Hepatocyte (in vitro differentiated cells): Measurements from ENCODE around the gene INF2. TPM values are rescaled to one million over a fixed set of nuclear protein-coding genes. Genes with fewer than 3 reads are reported as not detected.
"Not testable (repeated sequence)": the region's sequence is repeated elsewhere in the genome, so short reads cannot be mapped to it uniquely, and the experiment has no call there.

Source experiments
- DNase-seq: peaks from one replicate; pipeline ENCODE4 v3.0.0-alpha.2; 2016; ENCODE audit warnings: low spot score
- H2AFZ ChIP-seq: fragments of 200-600 bp; sonication (generic); 2 replicates; pipeline ENCODE4 v1.6.0; 2016; ENCODE audit warnings: antibody characterized with exemption, mild to moderate bottlenecking
- H3K27ac ChIP-seq: fragments of 200-600 bp; sonication (generic); 2 replicates; pipeline ENCODE4 v1.5.1; 2016; ENCODE audit warnings: mild to moderate bottlenecking
- H3K27me3 ChIP-seq: fragments of 200-600 bp; sonication (generic); 2 replicates; pipeline ENCODE4 v1.6.1; 2016
- H3K36me3 ChIP-seq: fragments of 200-600 bp; sonication (generic); replicated peaks from 2 replicates; pipeline ENCODE4 v1.5.1; 2016; ENCODE audit warnings: low read depth; ENCODE audit not compliant: insufficient read depth
- H3K4me1 ChIP-seq: fragments of 200-600 bp; sonication (generic); 2 replicates; pipeline ENCODE4 v1.5.1; 2016; ENCODE audit warnings: mild to moderate bottlenecking, moderate library complexity; ENCODE audit not compliant: insufficient read depth
- H3K4me2 ChIP-seq: fragments of 200-600 bp; sonication (generic); 2 replicates; pipeline ENCODE4 v1.6.0; 2016
- H3K4me3 ChIP-seq: fragments of 200-600 bp; sonication (generic); 2 replicates; pipeline ENCODE4 v1.5.1; 2016; ENCODE audit warnings: mild to moderate bottlenecking
- H3K79me2 ChIP-seq: fragments of 200-600 bp; sonication (generic); 2 replicates; pipeline ENCODE4 v1.6.0; 2017; ENCODE audit warnings: mild to moderate bottlenecking
- H3K9me2 ChIP-seq: fragments of 200-600 bp; sonication (generic); replicated peaks from 2 replicates; pipeline ENCODE4 v1.6.0; 2017; ENCODE audit warnings: mild to moderate bottlenecking; ENCODE audit not compliant: insufficient read depth
- H3K9me3 ChIP-seq: fragments of 200-600 bp; sonication (generic); 2 replicates; pipeline ENCODE4 v1.5.1; 2016; ENCODE audit warnings: low read depth, mild to moderate bottlenecking
- H4K20me1 ChIP-seq: fragments of 200-600 bp; sonication (generic); 2 replicates; pipeline ENCODE4 v1.6.0; 2016; ENCODE audit warnings: mild to moderate bottlenecking; ENCODE audit not compliant: insufficient read depth, poor library complexity, severe bottlenecking
- EZH2 ChIP-seq: fragments of 200-600 bp; sonication (generic); IDR thresholded peaks from 2 replicates; pipeline ENCODE4 v1.6.1; 2016; ENCODE audit warnings: antibody characterized with exemption, mild to moderate bottlenecking, borderline replicate concordance
- EZH2phosphoT487 ChIP-seq: fragments of 200-600 bp; sonication (generic); IDR thresholded peaks from one replicate; pipeline ENCODE4 v1.6.1; 2018; ENCODE audit warnings: antibody characterized with exemption, mild to moderate bottlenecking, low read depth, moderate library complexity; ENCODE audit not compliant: unreplicated experiment, severe bottlenecking
- WGBS: methylation state at CpG from one replicate; pipeline ENCODE4 v1.1.6; 2016; ENCODE audit warnings: low lambda C conversion rate; ENCODE audit errors: missing lambda C conversion rate; 5-methylcytosine and 5-hydroxymethylcytosine counted together
- polyA plus RNA-seq: library from polyadenylated mRNA; unstranded; fragments of >200 nt; fragmentation: Nextera tagmentation; extraction: Ambion mirVana; gene quantifications from 2 replicates; pipeline ENCODE4 v1.2.1, GENCODE V29; 2016
- total RNA-seq: library from RNA; depleted of rRNA; stranded (reverse); fragments of >200 nt; gene quantifications from 2 replicates; pipeline ENCODE4 v1.2.3, GENCODE V29; 2014
- TF ChIP-seq, protein P1 (sequence below): fragments of 200-600 bp; sonication (generic); IDR thresholded peaks from 2 replicates; pipeline ENCODE4 v1.5.1; 2016; ENCODE audit warnings: antibody characterized with exemption, mild to moderate bottlenecking; ENCODE audit not compliant: poor library complexity

The INF2 gene
- total and polyA plus RNA-seq, 2 experiments from 2014 or later, result 23.8 to 31.6 TPM

DNA sequence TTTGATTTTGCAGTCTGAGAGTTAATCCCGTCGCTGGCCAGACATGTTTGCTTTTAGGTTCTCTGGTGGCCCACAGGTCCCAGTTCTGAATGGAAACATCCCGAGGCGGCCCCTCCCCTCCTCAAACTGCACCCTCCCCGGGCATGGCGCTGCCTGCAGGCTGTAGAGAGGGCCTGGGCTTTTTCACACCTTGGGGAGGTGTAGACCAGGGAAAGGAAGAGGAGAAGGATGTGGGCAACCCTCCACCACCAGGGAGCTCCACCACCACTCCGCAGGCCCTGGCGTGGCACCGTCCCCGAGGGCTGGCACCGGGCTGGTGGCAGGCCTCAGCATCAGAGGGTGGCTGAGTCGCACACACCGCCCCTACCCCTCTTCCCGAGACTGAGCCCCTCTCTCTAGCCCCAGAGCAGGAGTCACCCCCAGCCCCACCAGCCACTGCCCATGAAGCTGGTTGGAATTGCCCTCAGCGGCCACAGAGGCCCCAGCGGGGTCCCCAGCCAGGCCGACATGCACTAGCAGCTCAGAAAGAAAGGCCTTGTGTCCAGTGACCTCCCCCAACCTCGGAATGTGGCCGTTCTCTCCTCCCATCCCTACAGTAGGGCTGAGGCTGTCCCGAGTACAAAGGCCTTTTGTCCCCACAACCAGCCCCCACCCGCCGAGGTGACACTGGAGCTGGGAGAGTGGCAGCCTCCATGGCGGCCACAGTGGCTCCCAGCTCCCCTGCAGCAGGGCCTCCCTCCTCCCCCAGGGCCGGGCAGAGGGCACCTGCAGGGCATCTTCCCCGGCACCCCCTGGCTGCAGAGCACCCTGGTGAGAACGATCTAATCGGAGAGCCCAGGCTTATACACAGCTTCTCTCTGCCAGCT lies 23.5 kb upstream of the INF2 start:
- H3K9me2 ChIP-seq, result no peaks in the 10 kb centered on the region
- H3K79me2 ChIP-seq, result no peaks in the 10 kb centered on the region
- H3K36me3 ChIP-seq, result no peaks in the 10 kb centered on the region
- TF ChIP-seq EZH2, result no peak
- TF ChIP-seq EZH2phosphoT487, result no peak
- TF ChIP-seq, protein P1, sequence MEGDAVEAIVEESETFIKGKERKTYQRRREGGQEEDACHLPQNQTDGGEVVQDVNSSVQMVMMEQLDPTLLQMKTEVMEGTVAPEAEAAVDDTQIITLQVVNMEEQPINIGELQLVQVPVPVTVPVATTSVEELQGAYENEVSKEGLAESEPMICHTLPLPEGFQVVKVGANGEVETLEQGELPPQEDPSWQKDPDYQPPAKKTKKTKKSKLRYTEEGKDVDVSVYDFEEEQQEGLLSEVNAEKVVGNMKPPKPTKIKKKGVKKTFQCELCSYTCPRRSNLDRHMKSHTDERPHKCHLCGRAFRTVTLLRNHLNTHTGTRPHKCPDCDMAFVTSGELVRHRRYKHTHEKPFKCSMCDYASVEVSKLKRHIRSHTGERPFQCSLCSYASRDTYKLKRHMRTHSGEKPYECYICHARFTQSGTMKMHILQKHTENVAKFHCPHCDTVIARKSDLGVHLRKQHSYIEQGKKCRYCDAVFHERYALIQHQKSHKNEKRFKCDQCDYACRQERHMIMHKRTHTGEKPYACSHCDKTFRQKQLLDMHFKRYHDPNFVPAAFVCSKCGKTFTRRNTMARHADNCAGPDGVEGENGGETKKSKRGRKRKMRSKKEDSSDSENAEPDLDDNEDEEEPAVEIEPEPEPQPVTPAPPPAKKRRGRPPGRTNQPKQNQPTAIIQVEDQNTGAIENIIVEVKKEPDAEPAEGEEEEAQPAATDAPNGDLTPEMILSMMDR, result peak; percentile 30
- H3K9me3 ChIP-seq, result no peaks in the 10 kb centered on the region
- H4K20me1 ChIP-seq, result no peaks in the 10 kb centered on the region
- 53% methylated on average over 25 of the region's 27 CpGs for WGBS
- peak overlapping the region; percentile 3 for H3K4me2 ChIP-seq
- H3K27ac ChIP-seq, result peak overlapping the region; percentile 70
- peak overlapping the region; percentile 58 for H2AFZ ChIP-seq
- no peak overlapping the region for H3K4me3 ChIP-seq
- peaks cover 12% of the 10 kb centered on the region for H3K4me1 ChIP-seq
- peak; percentile 54 for DNase-seq
- no peaks in the 10 kb centered on the region for H3K27me3 ChIP-seq

DNA sequence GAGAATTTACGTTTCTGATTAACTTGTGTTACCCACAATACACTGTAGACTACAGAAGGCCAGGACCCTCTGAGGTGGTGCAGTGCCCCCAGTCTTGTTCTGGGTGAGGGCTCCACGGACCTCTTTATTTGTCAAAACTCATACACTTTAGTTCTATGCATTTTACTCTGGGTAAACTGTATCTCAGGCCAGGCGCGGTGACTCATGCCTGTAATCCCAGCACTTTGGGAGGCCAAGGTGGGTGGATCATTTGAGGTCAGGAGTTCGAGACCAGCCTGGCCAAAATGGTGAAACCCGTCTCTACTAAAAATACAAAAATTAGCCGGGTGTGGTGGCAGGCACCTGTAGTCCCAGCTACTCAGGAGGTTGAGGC lies 22.9 kb upstream of the INF2 start:
- not testable (repeated sequence) for H3K4me3 ChIP-seq, H3K9me2 ChIP-seq, H3K27me3 ChIP-seq, H4K20me1 ChIP-seq, H3K79me2 ChIP-seq, H3K9me3 ChIP-seq, H3K36me3 ChIP-seq, DNase-seq
- Histone ChIP-seq H3K4me1 (peaks cover 12% of the 10 kb centered on the region), H3K27ac (peak overlapping the region; percentile 70), H3K4me2 (peak overlapping the region; percentile 3), H2AFZ (peak overlapping the region; percentile 58)
- 84% methylated on average over 7 of the region's 7 CpGs for WGBS

DNA sequence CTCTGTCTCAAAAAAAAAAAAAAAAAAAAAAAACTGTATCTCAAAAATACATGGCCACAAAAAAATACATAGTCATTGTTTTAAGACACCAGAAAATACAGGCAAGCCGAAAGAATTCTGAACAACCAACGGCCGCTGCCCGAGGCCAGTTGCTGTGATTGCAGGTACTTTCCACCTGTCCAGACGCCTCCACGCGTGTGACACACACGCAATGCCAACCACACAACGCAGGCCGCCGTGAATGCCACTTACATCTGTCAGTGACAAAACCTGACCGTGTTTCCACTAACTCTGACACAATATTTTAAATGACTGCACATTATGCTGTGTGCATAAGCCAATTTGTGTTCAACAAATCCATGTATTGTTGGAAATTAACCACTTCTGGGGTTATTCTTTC lies 22.4 kb upstream of the INF2 start:
- TF ChIP-seq EZH2phosphoT487 (no peak), EZH2 (no peak)
- TF ChIP-seq, protein P1, result no peak
- Histone ChIP-seq H3K36me3 (no peaks in the 10 kb centered on the region), H2AFZ (no peak overlapping the region), H3K4me3 (no peak overlapping the region), H3K27ac (no peak overlapping the region), H4K20me1 (no peaks in the 10 kb centered on the region), H3K9me2 (no peaks in the 10 kb centered on the region), H3K9me3 (no peaks in the 10 kb centered on the region), H3K79me2 (no peaks in the 10 kb centered on the region), H3K27me3 (no peaks in the 10 kb centered on the region), H3K4me1 (peaks cover 12% of the 10 kb centered on the region), H3K4me2 (no peak overlapping the region)
- 89% methylated on average over 12 of the region's 12 CpGs for WGBS
- DNase-seq, result no peak

DNA sequence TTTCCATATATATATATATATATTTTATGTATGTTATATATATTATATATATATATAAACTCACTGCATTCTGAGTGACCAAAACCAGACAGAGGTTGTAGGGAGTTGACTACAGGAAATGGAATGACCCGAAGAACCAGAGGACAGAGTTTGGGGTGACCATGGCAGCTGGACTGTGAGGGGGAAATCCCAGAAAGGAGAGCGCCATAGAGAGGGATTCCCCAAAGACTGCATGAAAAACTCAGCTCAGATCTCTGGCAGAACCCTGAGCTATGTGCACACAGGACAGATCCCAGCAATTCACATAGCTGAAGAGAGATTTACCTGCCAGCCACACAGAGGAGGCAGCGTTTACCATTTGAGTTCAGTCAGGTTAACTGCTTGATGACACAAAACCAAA lies 19.7 kb upstream of the INF2 start:
- no peak for DNase-seq
- 83% methylated on average over 3 of the region's 3 CpGs for WGBS
- H3K27ac ChIP-seq, result no peak overlapping the region
- TF ChIP-seq, protein P1, result no peak
- H3K79me2 ChIP-seq, result no peaks in the 10 kb centered on the region
- H2AFZ ChIP-seq, result no peak overlapping the region
- H3K4me1 ChIP-seq, result peaks cover 12% of the 10 kb centered on the region
- no peaks in the 10 kb centered on the region for H4K20me1 ChIP-seq
- H3K4me3 ChIP-seq, result no peak overlapping the region
- no peaks in the 10 kb centered on the region for H3K36me3 ChIP-seq
- H3K4me2 ChIP-seq, result no peak overlapping the region
- H3K27me3 ChIP-seq, result no peaks in the 10 kb centered on the region
- H3K9me3 ChIP-seq, result no peaks in the 10 kb centered on the region
- H3K9me2 ChIP-seq, result no peaks in the 10 kb centered on the region

DNA sequence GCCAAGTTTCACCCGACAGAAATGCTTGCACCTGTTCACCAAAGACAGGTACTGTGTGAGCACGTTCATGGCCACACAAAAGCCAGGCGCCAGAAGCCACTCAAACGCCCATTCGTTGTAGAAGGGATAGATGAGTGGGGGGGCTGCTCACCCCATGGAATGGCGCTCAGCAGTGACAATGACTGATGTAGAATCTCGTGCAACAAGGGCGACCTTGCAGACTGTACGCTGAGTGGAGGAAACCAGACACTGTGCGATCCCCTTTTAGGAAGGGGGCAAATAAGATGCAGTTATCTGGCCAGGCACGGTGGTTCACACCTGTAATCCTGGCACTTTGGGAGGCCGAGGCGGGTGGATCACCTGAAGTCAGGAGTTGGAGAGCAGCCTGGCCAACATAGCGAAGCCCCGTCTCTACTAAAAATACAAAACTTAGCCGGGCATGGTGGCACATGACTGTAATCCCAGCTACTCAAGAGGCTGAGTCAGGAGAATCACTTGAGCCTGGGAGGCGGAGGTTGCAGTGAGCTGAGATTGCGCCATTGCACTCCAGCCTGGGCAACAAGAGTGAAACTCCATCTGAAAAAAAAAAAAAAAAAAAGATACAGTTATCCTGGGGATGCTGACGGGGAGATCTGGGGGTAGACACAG lies 18.0 kb upstream of the INF2 start:
- not testable (repeated sequence) for H3K27ac ChIP-seq, H2AFZ ChIP-seq, H3K79me2 ChIP-seq, H3K4me2 ChIP-seq, H3K9me2 ChIP-seq, H3K27me3 ChIP-seq, H3K4me1 ChIP-seq, H3K4me3 ChIP-seq, DNase-seq, H3K36me3 ChIP-seq, H4K20me1 ChIP-seq, H3K9me3 ChIP-seq
- 98% methylated on average over 19 of the region's 19 CpGs for WGBS

DNA sequence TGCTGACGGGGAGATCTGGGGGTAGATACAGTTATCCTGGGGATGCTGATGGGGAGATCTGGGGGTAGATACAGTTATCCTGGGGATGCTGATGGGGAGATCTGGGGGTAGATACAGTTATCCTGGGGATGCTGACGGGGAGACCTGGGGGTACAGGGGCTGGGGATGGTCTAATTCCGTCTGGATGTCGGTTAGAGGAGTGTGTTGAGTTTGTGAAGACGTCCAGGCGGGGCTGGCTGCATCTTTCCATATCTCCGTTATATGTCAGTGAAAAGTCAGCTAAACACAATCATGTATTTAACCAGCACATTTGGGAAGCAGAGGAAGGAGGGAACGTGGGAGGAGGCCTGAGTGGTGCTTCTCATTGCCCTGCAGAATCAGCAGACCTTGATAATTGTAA lies 17.3 kb upstream of the INF2 start:
- H3K36me3 ChIP-seq, H2AFZ ChIP-seq, H3K9me2 ChIP-seq, H3K4me2 ChIP-seq, H3K4me3 ChIP-seq, H3K9me3 ChIP-seq, H4K20me1 ChIP-seq, DNase-seq, H3K79me2 ChIP-seq, H3K27me3 ChIP-seq, H3K27ac ChIP-seq: not testable (repeated sequence)
- H3K4me1 ChIP-seq, result peaks cover 10% of the 10 kb centered on the region
- 92% methylated on average over 7 of the region's 8 CpGs for WGBS
